Stimulated activated CD8-positive, alpha-beta memory T cell treated with anti-CD3 and anti-CD28 coated beads, Interleukin-12 subunit alpha, Interleukin-12 subunit beta, amount 100 ng/mL, for 1 hour (primary cell): Measurements from ENCODE around the gene CFAP74.

Experiments
- DNase-seq: peaks from one replicate; pipeline ENCODE4 v3.0.0-alpha.2; 2020; ENCODE audit warnings: low read depth

Gene CFAP74

DNA sequence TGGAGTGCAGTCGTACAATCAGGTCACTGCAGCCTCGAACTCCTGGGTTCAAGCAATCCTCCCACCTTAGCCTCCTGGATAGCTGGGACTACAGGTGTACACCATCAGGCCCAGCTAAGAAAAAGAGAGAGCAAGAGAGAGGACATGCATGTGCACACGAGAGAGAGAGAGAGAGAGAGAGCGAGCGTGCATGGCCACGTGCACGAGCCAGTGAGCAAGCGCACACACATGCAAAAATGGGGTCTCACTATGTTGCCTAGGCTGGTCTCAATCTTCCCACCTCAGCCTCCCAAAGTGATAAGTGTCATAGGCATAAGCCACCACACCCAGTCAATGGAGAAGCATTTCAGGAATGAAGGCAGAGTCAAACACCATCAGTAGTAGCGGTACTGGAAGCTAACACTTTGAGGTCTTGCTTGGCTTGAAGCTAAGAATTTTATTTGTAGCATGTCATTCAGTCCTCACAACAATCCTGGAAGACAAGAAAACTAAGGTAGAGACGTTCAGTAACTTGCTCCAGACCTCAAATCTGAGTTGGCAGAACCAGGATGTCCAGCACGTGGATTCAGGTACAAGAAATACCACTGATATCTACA lies 127.2 kb downstream of the CFAP74 start:
- no peak for DNase-seq

DNA sequence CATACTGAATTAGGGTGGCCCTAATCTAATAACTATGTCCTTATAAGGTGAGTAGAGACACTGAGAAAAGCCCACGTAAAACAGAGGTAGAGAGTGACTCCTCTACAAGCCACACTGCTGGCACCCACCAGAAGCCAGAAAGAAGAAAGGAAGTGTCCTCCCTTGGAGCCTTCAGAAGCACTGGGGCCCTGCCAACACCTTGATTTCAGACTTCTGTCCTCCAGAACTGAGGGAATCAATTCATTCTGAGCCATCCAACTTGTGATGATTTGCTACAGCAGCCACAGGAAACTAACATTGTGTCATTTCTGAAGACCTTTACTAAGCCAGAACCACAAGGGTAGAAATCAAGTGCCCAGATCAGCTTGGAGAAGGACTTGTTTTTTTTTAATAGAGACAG lies 127.7 kb downstream of the CFAP74 start:
- DNase-seq: no peak

DNA sequence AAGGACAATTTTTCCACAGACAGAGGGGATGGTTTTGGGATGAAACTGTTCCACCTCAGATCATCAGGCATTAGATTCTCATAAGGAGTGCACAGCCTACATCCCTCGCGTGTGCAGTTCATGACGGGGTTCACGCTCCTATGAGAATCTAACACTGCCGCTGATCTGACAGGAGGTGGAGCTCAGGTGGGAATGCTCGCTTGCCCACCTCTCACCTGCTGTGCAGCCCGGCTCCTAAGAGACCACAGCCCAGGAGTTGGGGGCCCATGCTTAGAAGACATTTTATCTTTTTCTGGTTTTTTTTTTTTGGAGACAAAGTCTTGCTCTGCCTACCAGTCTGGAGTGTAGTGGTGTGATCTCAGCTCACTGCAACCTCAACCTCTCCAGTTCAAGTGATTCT lies 128.7 kb downstream of the CFAP74 start:
- DNase-seq: no peak

DNA sequence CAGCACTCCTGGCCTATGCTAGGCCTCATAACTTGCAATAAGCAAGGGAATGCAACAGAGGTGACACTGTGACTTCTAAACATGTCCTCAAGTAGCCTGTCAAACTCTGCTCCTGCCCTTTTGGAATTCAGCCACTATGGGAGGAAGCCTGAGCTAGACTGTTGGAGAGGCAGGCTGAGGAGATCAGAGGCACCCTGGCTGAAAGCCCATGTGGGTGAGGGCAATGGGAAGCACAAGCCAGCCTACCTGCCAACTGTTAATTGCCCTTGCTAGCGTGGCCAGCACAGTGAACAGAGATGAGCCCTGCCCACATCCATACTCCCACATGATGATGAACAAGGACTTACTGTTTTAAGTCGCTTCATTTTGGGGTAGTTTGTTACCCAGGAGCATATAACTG lies 130.4 kb downstream of the CFAP74 start:
- no peak for DNase-seq

DNA sequence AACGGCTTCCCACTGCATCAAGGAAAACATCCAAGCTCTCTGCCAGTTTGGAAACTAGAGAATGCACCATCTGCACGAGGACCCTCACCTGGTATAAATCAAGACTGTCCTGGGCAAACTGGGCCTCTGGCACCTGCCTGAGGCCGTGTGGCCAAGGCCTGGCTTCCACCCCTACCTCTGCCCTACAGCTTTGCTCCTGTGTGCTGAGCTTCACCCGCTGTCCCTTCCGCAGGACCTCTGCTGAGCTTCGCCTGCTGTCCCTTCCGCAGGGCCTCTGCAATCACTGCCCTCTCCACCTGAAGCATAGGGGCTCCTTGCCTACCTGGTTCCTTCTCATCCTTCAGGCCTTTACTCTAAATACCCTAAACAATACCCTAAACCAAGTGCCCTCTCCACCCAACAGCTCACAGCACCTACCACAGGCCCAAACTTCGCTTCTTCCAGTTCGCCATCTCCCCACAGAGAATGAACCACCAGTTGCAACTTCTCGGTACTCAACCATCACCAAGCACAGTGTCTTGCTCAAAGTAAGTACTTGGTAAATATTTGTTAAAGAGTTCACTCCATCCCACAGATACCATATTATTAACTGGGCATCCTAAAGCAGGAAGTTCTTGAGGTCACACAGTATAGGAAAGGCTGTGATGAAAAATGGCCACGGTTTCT lies 131.1 kb downstream of the CFAP74 start:
- DNase-seq: no peak
